Measurements from ENCODE around the gene VPS16.

DNA sequence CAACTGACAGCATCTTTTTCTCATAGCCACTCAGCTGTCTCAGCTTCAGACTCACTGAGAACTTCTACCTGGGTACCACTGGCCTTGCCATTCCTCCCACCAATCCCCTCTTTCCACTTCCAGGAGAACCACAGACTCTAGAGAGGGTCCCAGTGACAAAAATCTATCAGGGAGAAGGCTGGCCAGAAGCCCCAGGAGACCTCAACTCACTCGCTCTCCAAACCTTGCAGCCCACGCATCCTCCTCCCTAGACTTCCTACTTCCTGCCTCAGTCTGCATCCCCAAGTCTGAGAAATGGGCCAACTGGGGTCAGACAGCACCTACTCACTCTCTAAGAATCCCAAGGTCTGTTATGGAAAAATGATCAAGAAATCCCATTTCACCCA is 23.2 kb upstream of the VPS16 start:
- no peak for TF ChIP-seq CTCF (optimal IDR thresholded peaks at IDR 0.05 in 1 of 3, IDR thresholded peaks at IDR 0.05 in 1 of 3, conservative IDR thresholded peaks at IDR 0.05 in 1 of 3; ENCODE audit: extremely low read depth in 1 of 3, insufficient read depth in 2 of 3, low read length in 3 of 3)
- TF ChIP-seq EZH2 (IDR thresholded peaks at IDR 0.05; ENCODE audit: low read length) = no peak

Data from keratinocyte (primary cell).